Measurements from ENCODE around the gene PRRC2C.

The PRRC2C gene

DNA sequence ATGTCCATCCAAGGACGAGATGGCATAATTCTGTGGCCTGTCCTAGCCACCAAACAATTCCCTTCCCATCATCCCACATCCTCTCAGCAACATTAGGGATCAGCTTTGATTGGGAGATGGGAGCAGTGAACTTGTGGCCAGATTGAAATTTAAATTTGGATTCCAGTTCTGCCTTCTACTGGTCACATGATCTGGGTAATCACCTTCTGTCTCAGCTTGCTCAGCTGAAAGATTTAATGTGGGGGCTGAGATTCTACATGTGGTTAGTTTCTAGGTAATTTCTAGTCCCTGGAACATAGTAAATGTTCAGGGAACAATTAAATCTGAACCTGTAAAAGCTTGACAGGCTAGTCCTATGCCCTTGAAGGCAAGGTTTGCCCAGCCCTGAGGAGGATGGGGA lies 139.9 kb downstream of the PRRC2C start:
- TF ChIP-seq TAF1 (IDR thresholded peaks at IDR 0.05; ENCODE audit: borderline replicate concordance, insufficient read depth, low read length) (no peak), FOXP2 (optimal IDR thresholded peaks at IDR 0.05; ENCODE audit: borderline replicate concordance, extremely low read depth, extremely low read length, insufficient read depth) (no peak), POLR2AphosphoS5 (IDR thresholded peaks at IDR 0.05; ENCODE audit: low read depth, low read length) (no peak), SIN3A (IDR thresholded peaks at IDR 0.05; ENCODE audit: borderline replicate concordance, insufficient read depth, low read length) (no peak)
- TF ChIP-seq, protein P1, sequence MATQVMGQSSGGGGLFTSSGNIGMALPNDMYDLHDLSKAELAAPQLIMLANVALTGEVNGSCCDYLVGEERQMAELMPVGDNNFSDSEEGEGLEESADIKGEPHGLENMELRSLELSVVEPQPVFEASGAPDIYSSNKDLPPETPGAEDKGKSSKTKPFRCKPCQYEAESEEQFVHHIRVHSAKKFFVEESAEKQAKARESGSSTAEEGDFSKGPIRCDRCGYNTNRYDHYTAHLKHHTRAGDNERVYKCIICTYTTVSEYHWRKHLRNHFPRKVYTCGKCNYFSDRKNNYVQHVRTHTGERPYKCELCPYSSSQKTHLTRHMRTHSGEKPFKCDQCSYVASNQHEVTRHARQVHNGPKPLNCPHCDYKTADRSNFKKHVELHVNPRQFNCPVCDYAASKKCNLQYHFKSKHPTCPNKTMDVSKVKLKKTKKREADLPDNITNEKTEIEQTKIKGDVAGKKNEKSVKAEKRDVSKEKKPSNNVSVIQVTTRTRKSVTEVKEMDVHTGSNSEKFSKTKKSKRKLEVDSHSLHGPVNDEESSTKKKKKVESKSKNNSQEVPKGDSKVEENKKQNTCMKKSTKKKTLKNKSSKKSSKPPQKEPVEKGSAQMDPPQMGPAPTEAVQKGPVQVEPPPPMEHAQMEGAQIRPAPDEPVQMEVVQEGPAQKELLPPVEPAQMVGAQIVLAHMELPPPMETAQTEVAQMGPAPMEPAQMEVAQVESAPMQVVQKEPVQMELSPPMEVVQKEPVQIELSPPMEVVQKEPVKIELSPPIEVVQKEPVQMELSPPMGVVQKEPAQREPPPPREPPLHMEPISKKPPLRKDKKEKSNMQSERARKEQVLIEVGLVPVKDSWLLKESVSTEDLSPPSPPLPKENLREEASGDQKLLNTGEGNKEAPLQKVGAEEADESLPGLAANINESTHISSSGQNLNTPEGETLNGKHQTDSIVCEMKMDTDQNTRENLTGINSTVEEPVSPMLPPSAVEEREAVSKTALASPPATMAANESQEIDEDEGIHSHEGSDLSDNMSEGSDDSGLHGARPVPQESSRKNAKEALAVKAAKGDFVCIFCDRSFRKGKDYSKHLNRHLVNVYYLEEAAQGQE (IDR thresholded peaks at IDR 0.05; ENCODE audit: insufficient read depth in 1 of 2, low read depth in 2 of 2, low read length in 2 of 2) = no peak

DNA sequence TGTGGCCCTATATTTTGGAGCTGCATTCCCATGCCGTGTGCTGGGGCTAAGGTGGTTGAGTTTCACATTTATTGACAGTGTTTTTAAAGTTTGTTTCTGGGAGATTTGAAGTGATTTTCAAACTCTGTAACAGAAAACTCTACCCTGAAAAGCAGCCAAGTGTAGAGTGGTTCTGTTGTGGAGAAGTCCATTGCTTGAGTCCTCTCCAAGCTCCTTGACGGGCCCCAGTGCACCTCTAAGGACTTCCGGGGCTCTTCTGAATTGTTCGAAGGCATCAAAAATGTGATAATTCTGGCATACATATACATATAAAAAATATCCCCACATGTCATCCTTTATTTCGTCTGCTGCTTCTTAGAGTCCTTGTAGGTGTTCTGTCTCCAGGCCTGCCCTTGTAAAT lies 141.7 kb downstream of the PRRC2C start:
- no peak for TF ChIP-seq SIN3A (IDR thresholded peaks at IDR 0.05; ENCODE audit: borderline replicate concordance, insufficient read depth, low read length)
- TF ChIP-seq, protein P1 (IDR thresholded peaks at IDR 0.05; ENCODE audit: insufficient read depth in 1 of 2, low read depth in 2 of 2, low read length in 2 of 2) = no peak
- no peak for TF ChIP-seq FOXP2 (optimal IDR thresholded peaks at IDR 0.05; ENCODE audit: borderline replicate concordance, extremely low read depth, extremely low read length, insufficient read depth)
- TF ChIP-seq POLR2AphosphoS5 (IDR thresholded peaks at IDR 0.05; ENCODE audit: low read depth, low read length) = no peak
- no peak for TF ChIP-seq TAF1 (IDR thresholded peaks at IDR 0.05; ENCODE audit: borderline replicate concordance, insufficient read depth, low read length)

DNA sequence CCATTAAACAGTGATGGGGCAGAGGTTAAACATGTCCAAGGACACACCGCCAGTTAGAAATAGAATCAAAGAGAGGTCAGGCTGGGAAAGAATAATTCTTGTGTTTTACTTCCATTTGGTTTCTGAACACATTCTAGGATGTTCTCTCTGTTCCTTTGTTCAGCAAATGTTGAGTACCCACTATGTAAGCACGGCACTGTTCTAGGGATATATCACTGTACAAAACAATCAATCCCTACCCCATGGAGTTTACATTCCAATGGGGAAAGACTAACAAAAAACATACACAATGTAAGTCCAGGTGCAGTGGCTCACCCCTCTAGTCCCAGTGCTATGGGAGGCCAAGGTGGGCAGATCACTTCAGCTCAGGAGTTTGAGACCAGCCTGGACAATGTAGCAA lies 142.9 kb downstream of the PRRC2C start:
- TF ChIP-seq FOXP2 (optimal IDR thresholded peaks at IDR 0.05; ENCODE audit: borderline replicate concordance, extremely low read depth, extremely low read length, insufficient read depth) (no peak), SIN3A (IDR thresholded peaks at IDR 0.05; ENCODE audit: borderline replicate concordance, insufficient read depth, low read length) (no peak), POLR2AphosphoS5 (IDR thresholded peaks at IDR 0.05; ENCODE audit: low read depth, low read length) (no peak), TAF1 (IDR thresholded peaks at IDR 0.05; ENCODE audit: borderline replicate concordance, insufficient read depth, low read length) (no peak)
- TF ChIP-seq, protein P1 (IDR thresholded peaks at IDR 0.05; ENCODE audit: insufficient read depth in 1 of 2, low read depth in 2 of 2, low read length in 2 of 2) = no peak

DNA sequence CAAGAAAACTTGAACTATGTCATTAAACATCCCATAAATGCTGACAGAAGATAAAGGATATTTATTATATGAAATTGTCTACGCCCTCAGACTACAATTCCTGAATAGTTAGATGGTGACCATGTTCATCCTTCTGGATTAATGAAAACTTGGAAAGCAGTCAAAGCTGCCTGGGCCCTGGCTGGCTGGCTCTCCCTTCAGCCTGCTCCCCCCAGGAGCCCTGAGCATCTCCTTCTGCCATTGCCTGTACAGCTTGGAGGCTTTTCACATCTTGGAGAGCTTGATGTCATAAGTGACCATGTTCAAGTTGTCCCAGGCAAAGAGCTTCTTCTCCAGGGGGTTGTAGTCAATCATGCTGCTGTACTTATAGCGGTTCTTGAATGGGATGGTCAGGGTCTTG lies 150.3 kb downstream of the PRRC2C start:
- TF ChIP-seq SIN3A (IDR thresholded peaks at IDR 0.05; ENCODE audit: borderline replicate concordance, insufficient read depth, low read length) (no peak), TAF1 (IDR thresholded peaks at IDR 0.05; ENCODE audit: borderline replicate concordance, insufficient read depth, low read length) (no peak), POLR2AphosphoS5 (IDR thresholded peaks at IDR 0.05; ENCODE audit: low read depth, low read length) (no peak), FOXP2 (optimal IDR thresholded peaks at IDR 0.05; ENCODE audit: borderline replicate concordance, extremely low read depth, extremely low read length, insufficient read depth) (no peak)
- TF ChIP-seq, protein P1 (IDR thresholded peaks at IDR 0.05; ENCODE audit: insufficient read depth in 1 of 2, low read depth in 2 of 2, low read length in 2 of 2) = no peak

DNA sequence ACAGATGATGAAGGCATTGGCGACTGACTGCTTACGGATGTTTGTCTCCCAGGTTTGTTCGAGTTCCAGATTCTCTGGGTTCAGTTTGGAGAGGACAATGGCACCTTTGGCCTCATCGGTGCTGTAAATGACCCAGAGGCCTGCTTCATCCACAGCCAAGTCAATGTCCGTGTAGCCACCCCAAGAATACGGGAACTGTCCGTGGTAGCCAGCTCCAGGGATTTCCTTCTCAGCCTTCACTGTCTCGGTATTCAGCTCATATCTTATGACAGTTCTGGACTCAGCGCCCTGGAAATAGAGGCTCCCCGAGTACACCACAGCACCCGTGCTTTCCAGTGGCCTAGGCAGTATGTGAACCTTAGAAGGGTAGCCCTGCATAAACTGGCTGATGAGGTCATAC lies 150.8 kb downstream of the PRRC2C start:
- no peak for TF ChIP-seq TAF1 (IDR thresholded peaks at IDR 0.05; ENCODE audit: borderline replicate concordance, insufficient read depth, low read length)
- TF ChIP-seq, protein P1 (IDR thresholded peaks at IDR 0.05; ENCODE audit: insufficient read depth in 1 of 2, low read depth in 2 of 2, low read length in 2 of 2) = peak; percentile 80 to 90
- TF ChIP-seq FOXP2 (optimal IDR thresholded peaks at IDR 0.05; ENCODE audit: borderline replicate concordance, extremely low read depth, extremely low read length, insufficient read depth) = no peak
- no peak for TF ChIP-seq POLR2AphosphoS5 (IDR thresholded peaks at IDR 0.05; ENCODE audit: low read depth, low read length)

Data from PFSK-1 (cell line).